LNCAP (cell line): ENCODE results near the gene HAP1.

ENCODE experiments used
- CTCF ChIP-seq: fragments of 450-650 bp; IDR thresholded peaks from 2 replicates; pipeline ENCODE4 v1.5.1; 2017; ENCODE audit warnings: mild to moderate bottlenecking

HAP1 gene

GRCh38 chr17:41681776-41682175 is 52.7 kb downstream of the HAP1 start:
- TF ChIP-seq CTCF, result no peak

GRCh38 chr17:41680426-41681040 is 53.9 kb downstream of the HAP1 start:
- TF ChIP-seq CTCF, result no peak

- no peak for TF ChIP-seq CTCF
These were observed 54.6 kb downstream of the HAP1 start for GRCh38 chr17:41679740-41680425.

GRCh38 chr17:41678907-41679739 is 55.3 kb downstream of the HAP1 start:
- no peak for TF ChIP-seq CTCF

- no peak for TF ChIP-seq CTCF
These were observed 56.0 kb downstream of the HAP1 start for GRCh38 chr17:41678411-41678906.

- no peak for TF ChIP-seq CTCF
These were observed 58.4 kb downstream of the HAP1 start for GRCh38 chr17:41676058-41676419.
